Measurements from ENCODE around the gene CCDC74A. TPM values are rescaled to one million over a fixed set of nuclear protein-coding genes. Genes with fewer than 3 reads are reported as not detected.
"Not testable (repeated sequence)": the region's sequence is repeated elsewhere in the genome, so short reads cannot be mapped to it uniquely, and the experiment has no call there.

CCDC74A gene
- total RNA-seq, 1 experiment from 2014 or later: 6.5 TPM

DNA sequence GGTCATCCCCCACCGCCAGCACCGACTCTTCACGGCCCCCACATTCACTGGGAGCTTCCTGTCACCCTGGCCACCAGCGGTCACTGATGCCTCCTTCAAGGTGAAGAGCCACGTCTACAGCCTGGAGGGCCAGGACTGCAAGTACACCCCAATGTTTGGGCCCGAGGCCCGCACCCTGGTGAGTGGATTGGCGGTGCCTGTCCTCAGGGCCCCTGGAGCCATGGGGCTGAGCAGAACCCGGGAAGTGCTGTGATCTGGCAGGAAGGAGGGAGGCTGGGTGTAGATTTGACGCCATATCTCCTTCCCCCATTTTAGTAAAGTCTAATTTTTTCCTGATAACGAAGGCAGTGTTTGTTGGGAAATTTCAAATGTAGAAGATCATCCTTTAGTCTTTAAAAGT, 9.2 kb upstream of the CCDC74A start:
- H2AFZ ChIP-seq (ENCODE audit: low read length); POLR2A ChIA-PET (ENCODE audit: unreplicated experiment); CTCF ChIA-PET; ATAC-seq; H3K4me3 ChIP-seq (ENCODE audit: low read length); H3F3A ChIP-seq (ENCODE audit: low read length, unreplicated experiment); H3K9me2 ChIP-seq (replicated peaks; ENCODE audit: low read length); H3K9ac ChIP-seq (ENCODE audit: low read length); DNase-seq; intact Hi-C loops (cut with micrococcal nuclease); BruUV-seq (replicated peaks); H3K27ac ChIP-seq (ENCODE audit: low read length); H4K20me1 ChIP-seq (ENCODE audit: low read length); H3K79me2 ChIP-seq (ENCODE audit: low read length); H3K4me1 ChIP-seq (ENCODE audit: insufficient read depth, low read length); H3K27me3 ChIP-seq (ENCODE audit: low read length); H3K36me3 ChIP-seq (ENCODE audit: low read depth, low read length); H3K9me3 ChIP-seq (ENCODE audit: low read length); H3K4me2 ChIP-seq (ENCODE audit: low read length): not testable (repeated sequence)

- Histone ChIP-seq H3K36me3 (ENCODE audit: low read depth, low read length) (no peaks in the 10 kb centered on the region), H3K9me3 (ENCODE audit: low read length) (no peaks in the 10 kb centered on the region), H3K27me3 (ENCODE audit: low read length) (no peaks in the 10 kb centered on the region), H2AFZ (ENCODE audit: low read length) (no peak overlapping the region), H3K9me2 (replicated peaks; ENCODE audit: low read length) (no peaks in the 10 kb centered on the region), H3K9ac (ENCODE audit: low read length) (no peak overlapping the region), H4K20me1 (ENCODE audit: low read length) (no peaks in the 10 kb centered on the region), H3K4me1 (ENCODE audit: insufficient read depth, low read length) (no peaks in the 10 kb centered on the region), H3K79me2 (ENCODE audit: low read length) (no peaks in the 10 kb centered on the region), H3K27ac (ENCODE audit: low read length) (no peak overlapping the region), H3F3A (ENCODE audit: low read length, unreplicated experiment) (no peaks in the 10 kb centered on the region), H3K4me3 (ENCODE audit: low read length) (no peak overlapping the region), H3K4me2 (ENCODE audit: low read length) (no peak overlapping the region)
- intact Hi-C loops (cut with micrococcal nuclease): no loop called here
- ATAC-seq (no peak), DNase-seq (no peak)
- POLR2A ChIA-PET (ENCODE audit: unreplicated experiment): no interaction called here
- no TSS peak for BruUV-seq (replicated peaks)
- TF ChIP-seq, protein P1, sequence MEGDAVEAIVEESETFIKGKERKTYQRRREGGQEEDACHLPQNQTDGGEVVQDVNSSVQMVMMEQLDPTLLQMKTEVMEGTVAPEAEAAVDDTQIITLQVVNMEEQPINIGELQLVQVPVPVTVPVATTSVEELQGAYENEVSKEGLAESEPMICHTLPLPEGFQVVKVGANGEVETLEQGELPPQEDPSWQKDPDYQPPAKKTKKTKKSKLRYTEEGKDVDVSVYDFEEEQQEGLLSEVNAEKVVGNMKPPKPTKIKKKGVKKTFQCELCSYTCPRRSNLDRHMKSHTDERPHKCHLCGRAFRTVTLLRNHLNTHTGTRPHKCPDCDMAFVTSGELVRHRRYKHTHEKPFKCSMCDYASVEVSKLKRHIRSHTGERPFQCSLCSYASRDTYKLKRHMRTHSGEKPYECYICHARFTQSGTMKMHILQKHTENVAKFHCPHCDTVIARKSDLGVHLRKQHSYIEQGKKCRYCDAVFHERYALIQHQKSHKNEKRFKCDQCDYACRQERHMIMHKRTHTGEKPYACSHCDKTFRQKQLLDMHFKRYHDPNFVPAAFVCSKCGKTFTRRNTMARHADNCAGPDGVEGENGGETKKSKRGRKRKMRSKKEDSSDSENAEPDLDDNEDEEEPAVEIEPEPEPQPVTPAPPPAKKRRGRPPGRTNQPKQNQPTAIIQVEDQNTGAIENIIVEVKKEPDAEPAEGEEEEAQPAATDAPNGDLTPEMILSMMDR (conservative IDR thresholded peaks at IDR 0.05; ENCODE audit: low read depth, low read length): no peak
- TF ChIP-seq EZH2phosphoT487 (IDR thresholded peaks at IDR 0.05; ENCODE audit: borderline replicate concordance, low read length) (no peak), EZH2 (IDR thresholded peaks at IDR 0.05; ENCODE audit: low read length, unreplicated experiment) (no peak)
- CTCF ChIA-PET: no interaction called here
Observed at GRCh38 chr2:131519466-131519865, 8.2 kb upstream of the CCDC74A start.

- H3K9me2 ChIP-seq (replicated peaks; ENCODE audit: low read length); H3K4me1 ChIP-seq (ENCODE audit: insufficient read depth, low read length); H3K4me2 ChIP-seq (ENCODE audit: low read length); H3K79me2 ChIP-seq (ENCODE audit: low read length); H3K27me3 ChIP-seq (ENCODE audit: low read length); CTCF ChIA-PET; H3K9ac ChIP-seq (ENCODE audit: low read length); H4K20me1 ChIP-seq (ENCODE audit: low read length); H3K9me3 ChIP-seq (ENCODE audit: low read length); H3F3A ChIP-seq (ENCODE audit: low read length, unreplicated experiment); H3K4me3 ChIP-seq (ENCODE audit: low read length); H3K27ac ChIP-seq (ENCODE audit: low read length); H2AFZ ChIP-seq (ENCODE audit: low read length); BruUV-seq (replicated peaks); DNase-seq; POLR2A ChIA-PET (ENCODE audit: unreplicated experiment); H3K36me3 ChIP-seq (ENCODE audit: low read depth, low read length); ATAC-seq; intact Hi-C loops (cut with micrococcal nuclease): not testable (repeated sequence)
Observed at GRCh38 chr2:131519871-131520470, 7.7 kb upstream of the CCDC74A start.

GRCh38 chr2:131520526-131520925, 7.2 kb upstream of the CCDC74A start:
- no peaks in the 10 kb centered on the region for H3K79me2 ChIP-seq (ENCODE audit: low read length)
- no peak overlapping the region for H3K9ac ChIP-seq (ENCODE audit: low read length)
- H3K4me1 ChIP-seq (ENCODE audit: insufficient read depth, low read length): no peaks in the 10 kb centered on the region
- H3K9me2 ChIP-seq (replicated peaks; ENCODE audit: low read length): no peaks in the 10 kb centered on the region
- POLR2A ChIA-PET (ENCODE audit: unreplicated experiment): no interaction called here
- intact Hi-C loops (cut with micrococcal nuclease): no loop called here
- no peak for DNase-seq
- no peaks in the 10 kb centered on the region for H4K20me1 ChIP-seq (ENCODE audit: low read length)
- no peak for TF ChIP-seq EZH2phosphoT487 (IDR thresholded peaks at IDR 0.05; ENCODE audit: borderline replicate concordance, low read length)
- TF ChIP-seq, protein P1 (conservative IDR thresholded peaks at IDR 0.05; ENCODE audit: low read depth, low read length): no peak
- TF ChIP-seq EZH2 (IDR thresholded peaks at IDR 0.05; ENCODE audit: low read length, unreplicated experiment): no peak
- H3K36me3 ChIP-seq (ENCODE audit: low read depth, low read length): no peaks in the 10 kb centered on the region
- no peak overlapping the region for H2AFZ ChIP-seq (ENCODE audit: low read length)
- no TSS peak for BruUV-seq (replicated peaks)
- H3K4me2 ChIP-seq (ENCODE audit: low read length): no peak overlapping the region
- no peak overlapping the region for H3K4me3 ChIP-seq (ENCODE audit: low read length)
- no peak overlapping the region for H3K27ac ChIP-seq (ENCODE audit: low read length)
- no peaks in the 10 kb centered on the region for H3K27me3 ChIP-seq (ENCODE audit: low read length)
- H3K9me3 ChIP-seq (ENCODE audit: low read length): no peaks in the 10 kb centered on the region
- H3F3A ChIP-seq (ENCODE audit: low read length, unreplicated experiment): no peaks in the 10 kb centered on the region
- no peak for ATAC-seq
- CTCF ChIA-PET: no interaction called here

DNA sequence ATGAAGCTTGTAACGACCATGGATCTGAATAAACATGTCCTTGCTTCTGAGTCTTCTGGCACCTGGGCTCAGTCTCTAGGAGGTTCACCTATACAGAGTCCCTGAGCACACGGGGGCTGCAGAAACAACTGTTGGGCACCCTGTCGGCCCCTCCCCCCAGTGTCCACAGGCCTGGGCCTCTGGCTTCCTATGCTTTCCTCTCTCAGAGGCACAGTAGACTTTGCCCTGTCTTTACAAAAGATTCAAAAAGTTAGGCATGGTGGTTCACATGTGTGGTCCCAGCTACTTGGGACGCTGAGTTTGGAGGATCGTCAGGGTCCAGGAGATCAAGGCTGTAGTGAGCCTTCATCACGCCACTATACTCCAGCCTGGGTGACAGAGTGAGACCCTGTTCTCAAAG, 6.2 kb upstream of the CCDC74A start:
- H3K4me2 ChIP-seq (ENCODE audit: low read length); H3K9me2 ChIP-seq (replicated peaks; ENCODE audit: low read length); intact Hi-C loops (cut with micrococcal nuclease); H3F3A ChIP-seq (ENCODE audit: low read length, unreplicated experiment); ATAC-seq; H4K20me1 ChIP-seq (ENCODE audit: low read length); CTCF ChIA-PET; H3K9me3 ChIP-seq (ENCODE audit: low read length); POLR2A ChIA-PET (ENCODE audit: unreplicated experiment); H3K27me3 ChIP-seq (ENCODE audit: low read length); H3K4me1 ChIP-seq (ENCODE audit: insufficient read depth, low read length); H3K9ac ChIP-seq (ENCODE audit: low read length); BruUV-seq (replicated peaks); H3K4me3 ChIP-seq (ENCODE audit: low read length); H2AFZ ChIP-seq (ENCODE audit: low read length); DNase-seq; H3K36me3 ChIP-seq (ENCODE audit: low read depth, low read length); H3K27ac ChIP-seq (ENCODE audit: low read length); H3K79me2 ChIP-seq (ENCODE audit: low read length): not testable (repeated sequence)

All from PC-3 (cell line).